HepG2 (cell line): ENCODE measurements around the gene SDC1. TPM values are rescaled to one million over a fixed set of nuclear protein-coding genes. Genes with fewer than 3 reads are reported as not detected.

Experiments
- BRCA1 ChIP-seq: sonication (generic); formaldehyde crosslinking; IDR thresholded peaks from 2 replicates; pipeline ENCODE4 v1.4.0; 2020; ENCODE audit warnings: missing genetic modification reagents
- CSRNP1 ChIP-seq: sonication (generic); formaldehyde crosslinking; IDR thresholded peaks from 2 replicates; pipeline ENCODE4 v1.8.1; 2023; ENCODE audit warnings: mild to moderate bottlenecking, missing genetic modification reagents
- DZIP1 ChIP-seq: sonication (generic); formaldehyde crosslinking; IDR thresholded peaks from 2 replicates; pipeline ENCODE4 v1.5.0; 2020; ENCODE audit warnings: mild to moderate bottlenecking, missing genetic modification reagents
- HIC2 ChIP-seq: sonication (generic); formaldehyde crosslinking; IDR thresholded peaks from 2 replicates; pipeline ENCODE4 v1.9.0; 2022; ENCODE audit warnings: low read depth, missing genetic modification reagents
- HINFP ChIP-seq: sonication (generic); formaldehyde crosslinking; IDR thresholded peaks from 2 replicates; pipeline ENCODE4 v1.4.0; 2020; ENCODE audit warnings: low read depth, mild to moderate bottlenecking, missing genetic modification reagents
- NR2F6 ChIP-seq, 2 experiments: IDR thresholded peaks; 2 replicates each; pipeline ENCODE4 v1.6.1; 2016; ENCODE audit warnings: antibody characterized with exemption in 1 of 2, mild to moderate bottlenecking in 1 of 2
- PITX1 ChIP-seq: sonication (generic); formaldehyde crosslinking; IDR thresholded peaks from 2 replicates; pipeline ENCODE4 v1.5.1; 2020; ENCODE audit warnings: mild to moderate bottlenecking, missing genetic modification reagents
- POLR2AphosphoS5 ChIP-seq: IDR thresholded peaks from 2 replicates; pipeline ENCODE4 v1.6.1; 2012; ENCODE audit warnings: low read depth, low read length
- TCF7L2 ChIP-seq: IDR thresholded peaks from 2 replicates; pipeline ENCODE4 v1.6.1; 2011; ENCODE audit warnings: mild to moderate bottlenecking, low read depth, low read length, moderate library complexity
- TEAD3 ChIP-seq: optimal IDR thresholded peaks from 2 replicates; pipeline ENCODE3; 2016; ENCODE audit warnings: borderline replicate concordance
- ZBTB3 ChIP-seq: sonication (generic); formaldehyde crosslinking; IDR thresholded peaks from 2 replicates; pipeline ENCODE4 v1.4.0; 2020; ENCODE audit warnings: low read depth, mild to moderate bottlenecking, moderate library complexity, missing genetic modification reagents, borderline replicate concordance
- ZNF281 ChIP-seq: sonication (generic); formaldehyde crosslinking; IDR thresholded peaks from 2 replicates; pipeline ENCODE4 v1.4.0; 2020; ENCODE audit warnings: missing genetic modification reagents, borderline replicate concordance
- ZNF816 ChIP-seq: sonication (generic); formaldehyde crosslinking; IDR thresholded peaks from 2 replicates; pipeline ENCODE4 v1.8.0; 2022; ENCODE audit warnings: missing genetic modification reagents, mild to moderate bottlenecking, borderline replicate concordance
- polyA plus RNA-seq, 8 experiments: library from polyadenylated mRNA; depleted of rRNA in 3 of 8; stranded (reverse) in 7 of 8; unstranded in 1 of 8; fragments of >200 nt; fragmentation: Illumina TruSeq in 4 of 8; extraction: Trizol in 4 of 8; gene quantifications; 2 replicates each; pipeline versions ENCODE4 v1.2.1 to v1.2.3, GENCODE V29; 2011 to 2016; ENCODE audit warnings: low read depth in 4 of 8, missing spikeins in 1 of 8, mixed read lengths in 1 of 8; ENCODE audit not compliant: insufficient read depth in 1 of 8
- total RNA-seq, 5 experiments: library from RNA; depleted of rRNA; stranded (reverse); fragments of >200 nt; fragmentation: Illumina TruSeq; extraction: Trizol; gene quantifications; 2 replicates each; pipeline ENCODE4 v1.2.3, GENCODE V29; 2016; ENCODE audit warnings: low read depth in 1 of 5

Gene SDC1
- total and polyA plus RNA-seq, 2 of the 13 experiments (the other 11 are each of a cell fraction or from before 2014, with no cell fraction given), result 108 to 119 TPM

- TF ChIP-seq BRCA1 (CRISPR knock-in tag) (no peak), PITX1 (peak; percentile 80), HIC2 (peak; percentile 90), POLR2AphosphoS5 (no peak), ZBTB3 (CRISPR knock-in tag) (0 out of 2 replicates have a peak, but pooled peaks have one; percentile 62), TCF7L2 (no peak), NR2F6 (IDR thresholded peaks at IDR 0.05) (peak; percentile 79), NR2F6 (CRISPR knock-in tag; IDR thresholded peaks at IDR 0.05) (peak; percentile 87), DZIP1 (no peak), HINFP (CRISPR knock-in tag) (peak; percentile 20; the same call in 1 of the 2 replicates), ZNF816 (CRISPR knock-in tag) (no peak), ZNF281 (CRISPR knock-in tag) (peak; percentile 59; the same call in 1 of the 2 replicates), TEAD3 (CRISPR knock-in tag) (peak; percentile 99), CSRNP1 (no peak)
These were observed 28.8 kb downstream of the SDC1 start (continued) for GRCh38 chr2:20196053-20196656.
